HCT116 (cell line): Measurements from ENCODE around the gene OR13J1. TPM values are rescaled to one million over a fixed set of nuclear protein-coding genes. Genes with fewer than 3 reads are reported as not detected.

Experiments
- ATAC-seq: fragments of 200-7000 bp; cut with Tn5 transposase; 2 replicates; pipeline ENCODE4 v1.9.1; 2020; ENCODE audit warnings: mild to moderate bottlenecking, moderate library complexity
- BruUV-seq: library from RNA; stranded (reverse); fragments of 400-500 nt; replicated peaks from 2 replicates; lab custom pipeline; 2021; lab: Mats Ljungman, UMichigan
- CTCF ChIA-PET: fragments of 300-600 bp; sonication (Branson Sonifier 250); formaldehyde crosslinking; loops from one replicate; lab custom pipeline; 2021; ENCODE audit warnings: antibody characterized with exemption; lab: Charles Lee
- POLR2A ChIA-PET: fragments of 300-600, 350-600 bp; sonication (Branson Sonifier 250); formaldehyde crosslinking; loops from one replicate; lab custom pipeline; 2021; ENCODE audit warnings: antibody characterized with exemption; lab: Charles Lee
- RAD21 ChIA-PET, 2 experiments: fragments of 300-600 bp; sonication (Branson Sonifier 250); formaldehyde crosslinking; loops; one replicate each; lab custom pipeline; 2023; ENCODE audit warnings: low total read pairs in 2 of 2; ENCODE audit not compliant: uncharacterized antibody in 2 of 2, unreplicated experiment in 2 of 2, low non-redundant PET in 1 of 2; lab: Charles Lee
- DNase-seq: peaks from one replicate; pipeline ENCODE4 v3.0.0-alpha.2; 2010; ENCODE audit warnings: low read depth, low spot score
- H2AFZ ChIP-seq: fragments of 200-600 bp; shearing (Covaris generic), sonication (generic); 2 replicates; pipeline ENCODE4 v1.6.1; 2017; ENCODE audit warnings: low read depth, mixed run types, mixed read lengths, antibody characterized with exemption, low read length; ENCODE audit not compliant: poor library complexity, severe bottlenecking
- H3K27ac ChIP-seq: 2 replicates; pipeline ENCODE4 v1.5.1; 2012; ENCODE audit warnings: low read depth, low read length
- H3K27me3 ChIP-seq: fragments of 200-600 bp; sonication (generic); 2 replicates; pipeline ENCODE4 v1.6.1; 2016; ENCODE audit warnings: mixed run types, low read length, mixed read lengths; ENCODE audit not compliant: insufficient read depth
- H3K36me3 ChIP-seq, 2 experiments: fragments of 200-500 bp in 1 of 2; fragments of 200-600 bp in 1 of 2; sonication (Bioruptor generic) in 1 of 2; sonication (generic) in 1 of 2; 2 replicates each; pipeline versions ENCODE4 v1.5.1 to v1.6.1; 2014 to 2016; ENCODE audit warnings: low read length in 2 of 2, inconsistent platforms in 1 of 2, mixed read lengths in 1 of 2, mixed run types in 1 of 2; ENCODE audit not compliant: insufficient read depth in 2 of 2, control insufficient read depth in 1 of 2
- H3K4me1 ChIP-seq, 2 experiments: fragments of 200-600 bp in 1 of 2; sonication (generic) in 1 of 2; 2 replicates each; pipeline versions ENCODE4 v1.5.1 to v1.6.1; 2012 to 2017; ENCODE audit warnings: low read length in 2 of 2, inconsistent platforms in 1 of 2, mild to moderate bottlenecking in 1 of 2, mixed read lengths in 1 of 2, mixed run types in 1 of 2, moderate library complexity in 1 of 2; ENCODE audit not compliant: insufficient read depth in 2 of 2, control insufficient read depth in 1 of 2
- H3K4me2 ChIP-seq: fragments of 200-600 bp; sonication (generic); 2 replicates; pipeline ENCODE4 v1.6.1; 2017; ENCODE audit warnings: mixed run types, low read length, mixed read lengths
- H3K4me3 ChIP-seq, 2 experiments: fragments of 200-600 bp in 1 of 2; sonication (generic) in 1 of 2; replicated peaks in 1 of 2; 2 replicates each; pipeline ENCODE4 v1.5.1; 2011 to 2016; ENCODE audit warnings: low read length in 2 of 2, control low read depth in 1 of 2, low read depth in 1 of 2, mild to moderate bottlenecking in 1 of 2, mixed read lengths in 1 of 2, mixed run types in 1 of 2
- H3K79me2 ChIP-seq: fragments of 200-600 bp; sonication (generic); 2 replicates; pipeline ENCODE4 v1.6.1; 2017; ENCODE audit warnings: mild to moderate bottlenecking, mixed run types, low read length, moderate library complexity, mixed read lengths; ENCODE audit not compliant: insufficient read depth
- H3K9ac ChIP-seq: fragments of 200-600 bp; sonication (generic); 2 replicates; pipeline ENCODE4 v1.6.1; 2016; ENCODE audit warnings: low read length, mixed read lengths
- H3K9me2 ChIP-seq: fragments of 200-600 bp; sonication (generic), shearing (Covaris generic); 2 replicates; pipeline ENCODE4 v1.6.1; 2017; ENCODE audit warnings: mixed run types, mild to moderate bottlenecking, moderate library complexity; ENCODE audit not compliant: insufficient read depth
- H3K9me3 ChIP-seq, 2 experiments: fragments of 200-500 bp in 1 of 2; fragments of 200-600 bp in 1 of 2; sonication (Bioruptor generic) in 1 of 2; sonication (generic) in 1 of 2; 2 replicates each; pipeline ENCODE4 v1.6.1; 2014 to 2017; ENCODE audit warnings: low read length in 2 of 2, mixed read lengths in 2 of 2, inconsistent platforms in 1 of 2, low read depth in 1 of 2, mild to moderate bottlenecking in 1 of 2, mixed run types in 1 of 2, moderate library complexity in 1 of 2; ENCODE audit not compliant: control insufficient read depth in 1 of 2, insufficient read depth in 1 of 2
- H4K20me1 ChIP-seq: fragments of 200-600 bp; sonication (generic), shearing (Covaris generic); 2 replicates; pipeline ENCODE4 v1.6.1; 2017; ENCODE audit warnings: mixed run types, mild to moderate bottlenecking, moderate library complexity; ENCODE audit not compliant: insufficient read depth
- CBX3 ChIP-seq: IDR thresholded peaks from 2 replicates; pipeline ENCODE4 v1.6.1; 2012; ENCODE audit warnings: low read depth
- CEBPB ChIP-seq: IDR thresholded peaks from 2 replicates; pipeline ENCODE4 v1.6.1; 2012; ENCODE audit warnings: low read depth
- CTCF ChIP-seq, 3 experiments: fragments of 200-600 bp in 1 of 3; sonication (generic) in 1 of 3; IDR thresholded peaks in 2 of 3; conservative IDR thresholded peaks in 1 of 3; 2 replicates each; pipeline ENCODE4 v1.5.1; 2012 to 2017; ENCODE audit warnings: low read depth in 2 of 3, low read length in 2 of 3, antibody characterized with exemption in 1 of 3, borderline replicate concordance in 1 of 3, control low read depth in 1 of 3, mild to moderate bottlenecking in 1 of 3, mixed read lengths in 1 of 3, mixed run types in 1 of 3, moderate library complexity in 1 of 3; ENCODE audit not compliant: insufficient read depth in 1 of 3
- EZH2phosphoT487 ChIP-seq: fragments of 200-600 bp; IDR thresholded peaks from 2 replicates; pipeline ENCODE4 v1.6.1; 2018; ENCODE audit warnings: antibody characterized with exemption, borderline replicate concordance
- MAX ChIP-seq: IDR thresholded peaks from 2 replicates; pipeline ENCODE4 v1.6.1; 2012
- POLR2AphosphoS5 ChIP-seq: IDR thresholded peaks from 2 replicates; pipeline ENCODE4 v1.6.1; 2011; ENCODE audit warnings: mild to moderate bottlenecking, low read depth, low read length, moderate library complexity
- REST ChIP-seq: IDR thresholded peaks from 2 replicates; pipeline ENCODE4 v1.6.1; 2012; ENCODE audit warnings: low read depth
- SIN3A ChIP-seq: IDR thresholded peaks from 2 replicates; pipeline ENCODE4 v1.6.1; 2012; ENCODE audit warnings: low read depth
- YY1 ChIP-seq: IDR thresholded peaks from 2 replicates; pipeline ENCODE4 v1.6.1; 2011; ENCODE audit warnings: low read length, low read depth, moderate library complexity, mild to moderate bottlenecking; ENCODE audit not compliant: insufficient replicate concordance; ENCODE audit errors: extremely low read depth
- ZBTB33 ChIP-seq: IDR thresholded peaks from 2 replicates; pipeline ENCODE4 v1.6.1; 2011; ENCODE audit warnings: mild to moderate bottlenecking, low read length, moderate library complexity; ENCODE audit not compliant: insufficient replicate concordance; ENCODE audit errors: extremely low read depth
- ZFX ChIP-seq: fragments of 450-650 bp; IDR thresholded peaks from 2 replicates; pipeline ENCODE4 v1.6.1; 2017
- ZNF274 ChIP-seq: fragments of 200-500 bp; sonication (Bioruptor generic); IDR thresholded peaks from 2 replicates; pipeline ENCODE4 v1.6.1; 2014; ENCODE audit warnings: mild to moderate bottlenecking, low read depth, low read length, inconsistent platforms
- intact Hi-C: fragments of 100-400 bp; cut with micrococcal nuclease; formaldehyde crosslinking; loops from 2 replicates; pipeline ENCODE4 v1.10.0; 2022
- total RNA-seq: library from RNA; stranded (reverse); gene quantifications from one replicate; pipeline ENCODE4 v1.2.1, GENCODE V29; 2021; ENCODE audit not compliant: unreplicated experiment

Gene OR13J1
- total RNA-seq, 1 experiment from 2014 or later: not detected

- ATAC-seq: no peak
- Histone ChIP-seq H3K4me1 (peaks cover 0 to 13% of the 10 kb centered on the region in 2 experiments; a peak in 2 of 4 replicates), H3K79me2 (no peaks in the 10 kb centered on the region), H3K27ac (no peak overlapping the region), H2AFZ (no peak overlapping the region), H3K9ac (no peak overlapping the region), H4K20me1 (no peaks in the 10 kb centered on the region), H3K4me3 (no peak overlapping the region), H3K9me2 (no peaks in the 10 kb centered on the region), H3K9me3 (no peaks in the 10 kb centered on the region), H3K36me3 (no peaks in the 10 kb centered on the region), H3K27me3 (no peaks in the 10 kb centered on the region), H3K4me2 (no peak overlapping the region)
- ChIA-PET CTCF (no interaction called here), RAD21 (no interaction called here), POLR2A (no interaction called here)
- no peak for DNase-seq
- TF ChIP-seq ZBTB33: no peak
- TF ChIP-seq CTCF (IDR thresholded peaks at IDR 0.05 in 2 of 3, conservative IDR thresholded peaks at IDR 0.05 in 1 of 3; ENCODE audit: borderline replicate concordance in 1 of 3, insufficient read depth in 1 of 3, low read depth in 2 of 3, low read length in 2 of 3): no peak
- TF ChIP-seq YY1: no peak
- no peak for TF ChIP-seq CBX3
- no peak for TF ChIP-seq POLR2AphosphoS5
- no peak for TF ChIP-seq ZFX
- no peak for TF ChIP-seq ZNF274
- TF ChIP-seq SIN3A: no peak
- no peak for TF ChIP-seq EZH2phosphoT487
- TF ChIP-seq MAX: no peak
- no peak for TF ChIP-seq REST
- TF ChIP-seq CEBPB: no peak
- BruUV-seq: no TSS peak
- intact Hi-C loops: no loop called here
Measured at GRCh38 chr9:35840881-35841644, 29.1 kb downstream of the OR13J1 start.
